Measurements from ENCODE around the gene RFK. TPM values are rescaled to one million over a fixed set of nuclear protein-coding genes. Genes with fewer than 3 reads are reported as not detected.

The RFK gene
- polyA plus RNA-seq, 1 donor (not counting 4 experiments of a cell fraction or from before 2014, with no cell fraction given) = 30.1 TPM

DNA sequence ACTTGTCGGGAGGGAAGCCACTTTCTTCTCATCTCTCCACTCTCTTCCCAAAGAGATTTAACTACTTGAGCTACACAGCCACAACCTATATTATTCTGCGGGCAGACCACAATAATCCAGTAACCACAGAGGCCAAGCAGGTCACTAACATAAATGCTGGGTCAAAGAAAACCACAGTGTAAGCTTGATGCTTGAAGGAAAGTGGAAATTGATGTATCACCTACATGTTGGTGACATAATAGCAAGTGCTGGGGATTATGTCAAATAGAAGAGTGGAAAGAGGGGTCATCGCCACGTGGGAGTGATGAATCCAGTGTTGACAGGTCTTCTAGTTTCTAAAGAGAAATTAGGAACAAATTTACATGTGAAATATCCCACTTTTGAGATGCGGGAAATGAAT lies 40.9 kb downstream of the RFK start:
- Histone ChIP-seq H2AFZ (ENCODE audit: control insufficient read depth, low read length) (no peak overlapping the region), H3K4me3 (ENCODE audit: control insufficient read depth in 2 of 3, extremely low read depth in 1 of 3, insufficient read depth in 2 of 3, low read depth in 1 of 3, low read length in 3 of 3) (no peak overlapping the region), H3K27ac (ENCODE audit: control insufficient read depth, insufficient read depth, low read length) (no peak overlapping the region), H3K9ac (ENCODE audit: control insufficient read depth, extremely low read depth, insufficient read depth, low read length) (no peak overlapping the region), H3K27me3 (ENCODE audit: control insufficient read depth, extremely low read depth, insufficient read depth, low read length) (no peaks in the 10 kb centered on the region), H4K20me1 (ENCODE audit: control insufficient read depth, extremely low read depth, insufficient read depth, low read length) (no peaks in the 10 kb centered on the region), H3K36me3 (ENCODE audit: control insufficient read depth in 2 of 2, extremely low read depth in 1 of 2, insufficient read depth in 2 of 2, low read length in 2 of 2) (no peaks in the 10 kb centered on the region), H3K4me2 (ENCODE audit: control insufficient read depth, extremely low read depth, insufficient read depth, low read depth, low read length) (no peak overlapping the region), H3K9me3 (ENCODE audit: control insufficient read depth, low read depth, low read length) (no peaks in the 10 kb centered on the region), H3K79me2 (ENCODE audit: control insufficient read depth, insufficient read depth, low read length) (no peaks in the 10 kb centered on the region), H3K4me1 (ENCODE audit: control insufficient read depth, extremely low read depth, insufficient read depth, low read length) (no peaks in the 10 kb centered on the region), H3K9me1 (ENCODE audit: control insufficient read depth, extremely low read depth, insufficient read depth, low read length) (no peaks in the 10 kb centered on the region)
- no peak for FAIRE-seq
- dilution Hi-C loops (cut with MboI; ENCODE audit: extremely low pct_ligation_motif_present, low sequenced_read_pairs) = no loop called here
- TF ChIP-seq EZH2 (IDR thresholded peaks at IDR 0.05; ENCODE audit: low read length) = no peak
- TF ChIP-seq, protein P1, sequence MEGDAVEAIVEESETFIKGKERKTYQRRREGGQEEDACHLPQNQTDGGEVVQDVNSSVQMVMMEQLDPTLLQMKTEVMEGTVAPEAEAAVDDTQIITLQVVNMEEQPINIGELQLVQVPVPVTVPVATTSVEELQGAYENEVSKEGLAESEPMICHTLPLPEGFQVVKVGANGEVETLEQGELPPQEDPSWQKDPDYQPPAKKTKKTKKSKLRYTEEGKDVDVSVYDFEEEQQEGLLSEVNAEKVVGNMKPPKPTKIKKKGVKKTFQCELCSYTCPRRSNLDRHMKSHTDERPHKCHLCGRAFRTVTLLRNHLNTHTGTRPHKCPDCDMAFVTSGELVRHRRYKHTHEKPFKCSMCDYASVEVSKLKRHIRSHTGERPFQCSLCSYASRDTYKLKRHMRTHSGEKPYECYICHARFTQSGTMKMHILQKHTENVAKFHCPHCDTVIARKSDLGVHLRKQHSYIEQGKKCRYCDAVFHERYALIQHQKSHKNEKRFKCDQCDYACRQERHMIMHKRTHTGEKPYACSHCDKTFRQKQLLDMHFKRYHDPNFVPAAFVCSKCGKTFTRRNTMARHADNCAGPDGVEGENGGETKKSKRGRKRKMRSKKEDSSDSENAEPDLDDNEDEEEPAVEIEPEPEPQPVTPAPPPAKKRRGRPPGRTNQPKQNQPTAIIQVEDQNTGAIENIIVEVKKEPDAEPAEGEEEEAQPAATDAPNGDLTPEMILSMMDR (optimal IDR thresholded peaks at IDR 0.05 in 1 of 3, IDR thresholded peaks at IDR 0.05 in 1 of 3, conservative IDR thresholded peaks at IDR 0.05 in 1 of 3; ENCODE audit: extremely low read depth in 1 of 3, insufficient read depth in 2 of 3, low read length in 3 of 3) = no peak
- no peak for DNase-seq (ENCODE audit: low read depth, low spot score)

DNA sequence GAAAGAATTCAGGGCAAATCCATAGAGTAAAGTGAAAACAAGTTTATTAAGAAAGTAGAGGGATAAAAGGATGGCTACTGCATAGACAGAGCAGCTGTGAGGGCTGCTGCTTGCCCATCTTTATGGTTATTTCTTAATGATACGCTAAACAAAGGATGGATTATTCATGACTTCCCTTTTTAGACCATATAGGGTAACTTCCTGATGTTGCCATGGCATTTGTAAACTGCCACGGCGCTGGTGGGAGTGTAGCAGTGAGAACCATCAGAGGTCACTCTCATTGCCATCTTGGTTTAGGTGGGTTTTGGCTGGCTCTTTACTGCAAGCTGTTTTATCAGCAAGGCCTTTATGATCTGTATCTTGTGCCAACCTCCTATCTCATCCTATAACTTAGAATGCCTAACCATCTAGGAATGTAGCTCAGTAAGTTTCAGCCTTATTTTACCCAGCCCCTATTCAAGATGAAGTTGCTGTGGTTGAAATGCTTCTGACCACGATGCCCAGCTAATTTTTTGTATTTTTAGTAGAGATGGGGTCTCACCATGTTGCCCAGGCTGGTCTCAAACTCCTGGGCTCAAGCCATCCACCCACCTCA lies 42.1 kb downstream of the RFK start:
- TF ChIP-seq, protein P1 (optimal IDR thresholded peaks at IDR 0.05 in 1 of 3, IDR thresholded peaks at IDR 0.05 in 1 of 3, conservative IDR thresholded peaks at IDR 0.05 in 1 of 3; ENCODE audit: extremely low read depth in 1 of 3, insufficient read depth in 2 of 3, low read length in 3 of 3) = no peak
- no peak for TF ChIP-seq EZH2 (IDR thresholded peaks at IDR 0.05; ENCODE audit: low read length)
- H3K27ac ChIP-seq (ENCODE audit: control insufficient read depth, insufficient read depth, low read length) = no peak overlapping the region
- no peak for DNase-seq (ENCODE audit: low read depth, low spot score)

More for the DNA sequence above, 42.1 kb downstream of the RFK start:
- Histone ChIP-seq H2AFZ (ENCODE audit: control insufficient read depth, low read length) (no peak overlapping the region), H3K4me1 (ENCODE audit: control insufficient read depth, extremely low read depth, insufficient read depth, low read length) (no peaks in the 10 kb centered on the region), H4K20me1 (ENCODE audit: control insufficient read depth, extremely low read depth, insufficient read depth, low read length) (no peaks in the 10 kb centered on the region), H3K79me2 (ENCODE audit: control insufficient read depth, insufficient read depth, low read length) (no peaks in the 10 kb centered on the region), H3K27me3 (ENCODE audit: control insufficient read depth, extremely low read depth, insufficient read depth, low read length) (no peaks in the 10 kb centered on the region), H3K9me3 (ENCODE audit: control insufficient read depth, low read depth, low read length) (no peaks in the 10 kb centered on the region), H3K9ac (ENCODE audit: control insufficient read depth, extremely low read depth, insufficient read depth, low read length) (no peak overlapping the region), H3K4me3 (ENCODE audit: control insufficient read depth in 2 of 3, extremely low read depth in 1 of 3, insufficient read depth in 2 of 3, low read depth in 1 of 3, low read length in 3 of 3) (no peak overlapping the region), H3K4me2 (ENCODE audit: control insufficient read depth, extremely low read depth, insufficient read depth, low read depth, low read length) (no peak overlapping the region), H3K9me1 (ENCODE audit: control insufficient read depth, extremely low read depth, insufficient read depth, low read length) (no peaks in the 10 kb centered on the region), H3K36me3 (ENCODE audit: control insufficient read depth in 2 of 2, extremely low read depth in 1 of 2, insufficient read depth in 2 of 2, low read length in 2 of 2) (no peaks in the 10 kb centered on the region)
- FAIRE-seq = no peak
- dilution Hi-C loops (cut with MboI; ENCODE audit: extremely low pct_ligation_motif_present, low sequenced_read_pairs) = no loop called here
